T-helper 2 cell treated with Interferon-gamma antibody and Interleukin-4, amounts not matched to agents 100 ng/mL and 5 ng/mL, for 36 hours (primary cell): ENCODE data around the gene ZFPM1. TPM values are rescaled to one million over a fixed set of nuclear protein-coding genes. Genes with fewer than 3 reads are reported as not detected.
"Not testable (repeated sequence)": the region's sequence is repeated elsewhere in the genome, so short reads cannot be mapped to it uniquely, and the experiment has no call there.

Experiments
- intact Hi-C: fragments of 100-400 bp; cut with micrococcal nuclease; formaldehyde crosslinking; loops from one replicate; pipeline ENCODE4 v1.15.1; 2023
- total RNA-seq: library from RNA; stranded (reverse); gene quantifications from 2 replicates; pipeline ENCODE4 v1.2.3, GENCODE V29; 2022

The ZFPM1 gene
- total RNA-seq, 1 donor from 2014 or later: 11.5 TPM

DNA sequence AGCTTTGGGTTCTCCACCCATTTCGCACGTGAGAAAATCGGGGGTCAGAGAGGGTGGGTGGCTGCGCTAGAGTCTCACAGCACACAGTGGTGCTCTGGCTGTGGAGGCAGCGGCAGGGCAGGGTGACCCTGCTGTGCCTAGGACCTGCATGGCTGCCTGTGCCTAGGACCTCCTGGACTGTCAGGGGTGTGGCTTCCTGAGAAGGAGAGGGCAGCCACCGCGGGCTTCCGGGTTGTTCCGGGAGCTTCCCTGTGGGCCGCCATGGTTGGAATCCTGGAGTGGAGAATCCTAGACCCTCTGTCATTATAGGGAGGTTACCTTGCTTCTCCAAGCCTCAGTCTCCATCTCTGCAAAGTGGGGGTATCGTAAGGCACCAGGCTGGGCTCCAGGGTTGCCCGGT lies 9.3 kb downstream of the ZFPM1 start:
- intact Hi-C loops: no loop called here

DNA sequence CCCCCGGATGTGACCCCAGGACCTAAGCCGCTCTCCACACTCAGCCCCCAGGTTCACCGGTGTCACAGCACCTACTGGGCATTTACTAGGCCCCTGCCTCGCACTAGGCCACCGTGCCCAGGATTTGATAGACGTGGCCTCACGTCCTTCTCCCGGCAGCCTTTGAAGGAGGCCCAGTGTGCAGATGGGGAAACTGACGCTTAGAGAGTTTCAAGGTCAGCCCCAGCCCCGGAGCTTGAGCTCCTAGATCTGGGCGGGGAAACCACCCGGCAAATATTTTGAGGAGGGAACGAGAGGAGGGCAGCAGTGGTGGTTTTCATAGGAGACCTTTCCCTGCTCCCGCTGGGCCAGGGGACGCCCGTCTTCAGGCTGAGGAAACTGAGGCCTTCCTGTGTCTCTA lies 10.3 kb downstream of the ZFPM1 start:
- intact Hi-C loops: no loop called here

DNA sequence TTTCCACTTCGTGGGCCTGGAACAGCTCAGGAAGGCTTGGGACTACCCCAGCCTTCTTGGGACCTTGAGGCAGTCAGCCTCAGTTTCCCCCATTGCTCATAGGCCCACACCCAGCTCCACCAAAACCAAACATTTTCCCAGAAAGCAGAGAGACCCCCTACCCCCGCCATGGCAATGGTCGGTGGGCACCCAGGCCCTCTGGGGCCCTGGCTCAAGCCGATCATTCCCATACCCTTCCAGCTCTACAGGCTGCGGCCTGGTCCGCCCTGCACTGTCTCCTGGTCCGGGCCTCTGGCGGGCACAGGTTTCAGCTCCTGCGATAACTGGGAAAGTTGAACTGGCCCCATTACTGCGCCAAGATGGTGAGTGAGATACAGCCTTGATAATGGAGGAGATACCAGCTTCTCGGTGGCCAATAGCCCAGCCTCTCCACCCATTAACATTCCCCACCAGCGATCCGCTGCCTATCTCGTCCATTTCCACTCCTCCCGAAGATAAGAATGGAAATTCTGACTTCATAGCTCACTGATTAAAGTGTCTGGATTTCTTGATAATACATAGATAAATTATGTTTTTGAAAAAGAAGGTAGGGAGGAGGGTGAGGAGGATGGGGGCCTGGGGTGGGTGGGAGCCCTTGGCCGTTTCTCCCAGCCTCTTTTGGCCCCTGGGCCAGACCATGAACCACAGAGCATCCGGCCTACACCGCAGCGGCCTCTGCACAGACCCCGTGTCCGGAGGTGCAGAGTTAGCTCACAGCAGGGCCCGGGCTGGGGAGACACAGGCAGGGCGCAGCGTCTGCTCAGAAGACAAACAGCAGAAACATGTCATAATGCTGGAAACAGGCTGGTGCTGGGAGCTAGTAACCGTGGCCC lies 11.6 kb downstream of the ZFPM1 start:
- intact Hi-C loops: no loop called here

DNA sequence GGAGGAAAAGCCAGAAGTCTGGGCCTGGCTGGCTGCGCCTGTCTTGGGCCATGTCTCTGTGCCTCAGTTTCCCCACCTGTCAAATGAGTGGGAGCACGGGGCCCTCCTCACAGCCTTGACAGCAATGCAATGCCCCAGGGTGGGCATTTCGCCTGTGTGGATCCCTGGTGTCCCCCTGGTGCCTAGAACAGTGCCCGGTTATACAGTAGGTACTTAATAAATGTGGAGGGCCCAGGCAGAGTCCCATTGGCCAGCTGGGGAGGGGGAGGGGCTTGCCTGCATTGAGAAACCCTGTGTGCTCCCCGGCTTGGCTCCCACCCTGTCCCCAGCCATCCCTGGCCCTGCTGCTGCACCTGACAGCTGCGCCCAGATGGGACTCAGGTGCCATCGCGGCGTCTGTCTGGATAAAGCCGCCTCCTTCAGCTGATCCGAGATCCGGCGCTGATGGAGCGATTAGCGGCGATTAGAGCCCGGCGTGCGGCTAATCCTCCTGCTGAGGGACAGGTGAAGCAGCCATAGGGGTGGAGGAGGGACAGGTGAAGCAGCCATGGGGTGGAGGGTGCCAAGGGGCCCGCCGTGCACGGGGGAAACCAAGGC lies 12.4 kb downstream of the ZFPM1 start:
- intact Hi-C loops: no loop called here

DNA sequence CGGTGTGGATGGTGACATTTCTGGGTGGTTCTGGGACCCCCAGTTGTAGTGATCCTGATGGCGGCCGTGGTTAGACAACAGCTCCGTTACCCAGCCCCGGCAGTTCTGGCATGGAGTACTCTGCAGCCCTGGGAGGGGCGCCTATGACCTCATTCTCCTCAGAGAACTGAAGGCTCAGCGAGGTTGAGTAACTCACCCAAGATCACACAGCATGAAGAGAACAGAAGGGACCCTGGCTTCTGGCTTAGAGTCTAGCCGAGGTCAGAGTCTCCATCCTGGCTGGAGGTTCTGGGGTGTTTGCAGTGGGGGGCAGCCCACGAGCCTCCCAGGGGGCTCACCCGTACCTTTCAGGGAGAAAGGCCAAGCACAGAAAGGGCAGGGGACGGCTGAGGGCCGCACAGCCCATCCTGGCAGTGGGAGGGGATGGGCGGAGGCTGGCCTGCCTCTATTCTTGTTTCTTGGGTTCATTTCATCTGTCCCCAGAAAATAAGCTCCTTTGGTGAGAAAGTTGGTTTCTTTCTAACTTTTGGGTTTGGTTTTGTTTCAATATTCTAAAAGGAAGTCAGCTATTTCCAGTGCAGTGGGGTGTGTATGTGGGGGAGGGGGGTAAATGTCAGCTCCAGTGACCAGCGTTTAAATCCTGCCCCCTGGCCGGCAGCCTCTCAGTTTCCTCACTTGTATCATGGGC lies 13.2 kb downstream of the ZFPM1 start:
- intact Hi-C loops: no loop called here

DNA sequence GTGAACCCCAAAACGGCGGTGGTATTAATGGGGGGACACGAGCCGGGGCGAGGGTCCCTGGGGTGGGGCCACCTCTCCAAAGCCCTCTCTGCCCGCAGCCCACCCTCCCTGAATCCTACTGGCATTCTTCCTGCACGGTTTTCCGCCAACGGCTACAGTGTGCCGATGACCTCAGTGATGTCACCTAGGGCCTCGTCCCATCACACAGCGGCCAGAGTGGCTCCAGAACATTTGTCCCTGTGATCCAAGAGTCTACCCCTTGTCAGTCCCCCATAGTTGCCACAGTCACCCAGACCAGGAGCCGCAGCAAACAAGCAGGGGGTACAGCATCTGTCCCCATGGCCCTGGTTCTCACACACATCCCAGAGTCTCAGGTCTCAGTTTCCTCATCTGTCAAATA lies 13.9 kb downstream of the ZFPM1 start:
- intact Hi-C loops: no loop called here

DNA sequence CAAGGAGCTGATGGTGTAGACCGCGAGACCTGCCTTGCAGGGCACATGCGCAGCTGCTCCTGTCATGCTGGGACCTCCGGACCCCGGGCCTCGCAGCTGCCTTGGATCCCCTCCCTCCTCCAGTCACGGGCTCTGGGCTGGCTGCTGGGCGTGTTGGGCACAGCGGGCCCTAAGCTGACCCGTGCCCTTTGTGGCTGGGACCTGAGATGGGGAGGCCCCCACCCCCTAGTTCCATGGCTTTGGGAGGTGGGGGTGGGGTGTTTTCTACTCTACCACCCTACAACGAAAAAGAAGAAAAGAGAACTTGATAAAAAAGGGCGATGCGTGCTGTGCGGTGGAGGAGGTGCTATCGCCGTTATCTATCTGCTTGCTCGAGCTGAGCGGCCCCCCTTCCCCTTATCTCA lies 14.5 kb downstream of the ZFPM1 start:
- intact Hi-C loops: no loop called here

DNA sequence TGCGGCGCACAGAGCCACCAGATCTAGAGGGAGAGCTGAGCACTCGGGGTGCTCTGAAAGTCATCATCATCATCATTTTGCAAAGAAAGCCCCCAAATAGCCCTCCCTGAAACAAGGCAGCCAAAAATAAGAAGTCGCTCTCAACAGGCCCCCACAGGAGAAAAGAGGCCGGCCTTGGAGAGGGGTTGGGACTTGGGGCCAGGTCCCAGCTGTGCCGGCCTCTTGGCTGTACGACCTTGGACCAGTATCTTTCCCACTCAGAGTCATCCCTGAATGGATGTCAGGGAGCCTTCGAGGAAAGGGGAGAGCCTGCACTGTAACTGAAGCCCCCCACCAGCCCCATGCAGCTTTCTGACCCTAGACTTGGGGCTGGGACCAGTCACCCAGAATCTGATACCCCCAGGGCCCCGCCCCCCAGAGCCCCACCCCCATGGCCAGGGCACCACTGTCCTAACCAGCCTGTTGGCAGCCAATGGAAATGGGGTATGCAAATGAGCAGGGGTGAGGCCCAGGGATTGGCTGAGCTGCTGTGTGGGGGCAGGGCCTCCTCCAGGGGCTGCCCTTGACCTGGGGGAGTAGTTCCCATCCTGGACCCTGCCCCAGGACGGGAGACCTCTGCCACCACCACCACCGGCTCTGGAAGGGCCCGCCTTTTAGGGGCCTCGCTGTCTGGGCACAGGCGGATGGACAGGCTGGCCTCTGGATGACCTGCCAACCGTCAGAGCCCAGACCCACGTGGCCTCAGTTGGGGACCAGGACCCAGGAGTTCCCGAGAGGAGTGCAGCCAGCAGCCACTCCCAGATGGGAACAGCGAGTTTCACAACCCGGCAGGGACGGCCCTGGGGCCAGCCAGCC lies 15.4 kb downstream of the ZFPM1 start:
- intact Hi-C loops: no loop called here

DNA sequence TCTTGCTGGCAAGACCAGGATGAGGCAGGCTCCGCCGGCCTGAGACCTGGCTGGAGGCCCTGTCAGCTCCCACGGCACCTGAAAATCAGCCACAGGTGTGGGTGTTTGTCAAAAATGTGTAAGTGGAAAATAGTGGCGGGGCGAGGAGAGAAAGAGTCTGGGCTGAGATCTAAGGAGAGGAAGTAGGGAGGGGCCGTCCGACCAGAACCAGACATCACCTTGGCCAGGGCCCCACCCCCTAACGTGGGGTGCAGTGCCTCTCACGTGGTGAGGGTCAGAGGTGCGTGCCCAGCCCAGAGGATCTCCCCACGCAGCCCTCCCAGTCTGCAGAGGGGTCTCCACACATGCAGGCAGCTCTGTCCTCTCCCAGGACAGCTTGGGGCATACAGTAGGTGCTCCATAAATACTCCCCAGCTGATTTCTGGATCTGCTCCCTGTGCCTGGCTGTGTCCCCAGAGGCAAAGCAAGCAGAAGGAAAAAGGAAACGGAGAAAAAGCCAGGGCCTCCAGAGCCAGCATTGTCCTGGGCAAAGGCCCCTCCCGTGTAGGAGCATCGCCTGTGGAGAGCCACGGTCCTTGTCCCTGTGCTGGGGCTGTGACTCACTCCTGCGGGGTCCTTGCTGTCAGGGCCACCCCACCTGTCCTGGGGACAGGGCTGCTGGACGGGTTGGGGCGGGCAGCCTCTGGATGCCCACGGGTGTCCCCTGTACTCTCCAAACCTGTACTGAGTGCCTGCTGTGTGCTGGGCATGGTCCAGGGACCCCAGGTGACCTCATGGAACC lies 16.7 kb downstream of the ZFPM1 start:
- intact Hi-C loops: no loop called here

DNA sequence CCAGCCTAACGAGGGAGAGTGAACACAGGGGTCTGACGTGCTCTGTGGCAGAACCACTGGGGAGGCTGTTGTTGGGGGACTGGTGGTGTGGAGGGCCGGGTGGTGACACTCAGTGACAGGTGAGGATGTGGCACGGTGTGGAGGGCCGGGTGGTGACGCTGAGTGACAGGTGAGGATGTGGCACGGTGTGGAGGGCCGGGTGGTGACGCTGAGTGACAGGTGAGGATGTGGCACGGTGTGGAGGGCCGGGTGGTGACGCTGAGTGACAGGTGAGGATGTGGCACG lies 17.3 kb downstream of the ZFPM1 start:
- intact Hi-C loops: not testable (repeated sequence)

DNA sequence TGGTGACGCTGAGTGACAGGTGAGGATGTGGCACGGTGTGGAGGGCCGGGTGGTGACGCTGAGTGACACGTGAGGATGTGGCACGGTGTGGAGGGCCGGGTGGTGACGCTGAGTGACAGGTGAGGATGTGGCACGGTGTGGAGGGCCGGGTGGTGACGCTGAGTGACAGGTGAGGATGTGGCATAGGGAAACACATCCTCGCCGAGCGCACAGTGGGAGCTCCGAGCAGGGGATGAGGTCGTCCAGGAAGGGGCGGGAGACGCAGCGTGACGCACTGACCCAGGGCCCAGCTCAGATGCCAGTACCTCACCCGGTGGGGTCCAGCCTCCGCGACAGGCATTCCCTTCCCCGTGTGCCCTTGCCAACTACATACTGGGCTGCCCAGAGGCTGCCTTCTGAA lies 17.6 kb downstream of the ZFPM1 start:
- intact Hi-C loops: not testable (repeated sequence)

DNA sequence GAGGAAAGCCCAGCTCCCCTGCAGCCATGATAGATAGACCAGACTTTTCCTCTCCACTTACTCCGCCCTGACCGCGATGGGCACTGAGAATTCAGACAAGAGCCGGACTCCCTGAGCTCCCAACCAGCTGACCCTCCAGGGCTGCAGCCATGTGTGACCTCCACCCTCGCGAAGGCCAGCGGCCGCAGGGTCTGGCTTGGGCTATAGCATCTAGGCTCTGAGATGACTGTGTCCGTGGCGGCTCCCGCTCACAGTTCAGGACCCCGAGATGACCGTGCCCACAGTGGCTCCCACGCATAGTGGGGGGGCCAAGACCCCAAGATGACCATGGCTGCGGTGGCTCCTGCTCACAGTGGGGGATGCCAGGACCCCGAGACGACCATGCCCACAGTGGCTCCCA lies 18.0 kb downstream of the ZFPM1 start:
- intact Hi-C loops: no loop called here

DNA sequence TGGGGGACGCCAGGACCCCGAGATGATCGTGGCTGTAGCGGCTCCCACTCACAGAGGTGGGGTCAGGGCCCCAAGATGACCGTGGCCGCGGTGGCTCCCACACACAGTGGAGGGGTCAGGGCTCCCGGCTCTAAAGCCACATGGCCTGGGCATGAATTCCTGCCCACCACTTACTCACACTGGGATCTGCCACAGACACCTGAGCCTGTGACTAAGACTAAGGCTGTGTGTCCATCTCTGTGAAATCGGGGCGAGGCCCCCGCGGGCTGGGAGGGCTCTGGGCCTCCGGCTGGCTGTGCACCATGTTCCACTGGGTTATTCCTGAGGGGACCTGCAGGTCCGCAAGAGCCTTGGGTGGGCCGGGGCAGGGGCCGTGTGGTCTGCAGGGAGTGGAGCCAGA lies 18.5 kb downstream of the ZFPM1 start:
- intact Hi-C loops: no loop called here

DNA sequence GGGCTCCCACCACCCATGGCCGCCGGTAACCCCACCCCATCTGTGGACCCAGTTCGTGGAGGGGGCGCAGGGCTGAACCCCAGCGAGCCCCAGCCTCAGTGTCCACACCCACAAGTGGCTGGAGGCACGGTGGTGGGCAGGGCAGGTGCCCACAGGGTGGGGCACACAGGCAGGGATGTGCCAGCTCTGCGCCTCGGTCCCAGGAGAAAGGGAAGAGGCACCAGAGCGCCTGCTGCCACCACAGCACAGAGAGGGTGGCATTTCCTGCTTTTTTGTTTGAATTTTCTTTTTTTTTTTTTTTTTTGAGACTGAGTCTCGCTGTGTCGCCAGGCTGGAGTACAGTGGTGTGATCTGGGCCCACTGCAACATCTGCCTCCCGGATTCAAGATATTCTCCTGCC lies 19.0 kb downstream of the ZFPM1 start:
- intact Hi-C loops: no loop called here

DNA sequence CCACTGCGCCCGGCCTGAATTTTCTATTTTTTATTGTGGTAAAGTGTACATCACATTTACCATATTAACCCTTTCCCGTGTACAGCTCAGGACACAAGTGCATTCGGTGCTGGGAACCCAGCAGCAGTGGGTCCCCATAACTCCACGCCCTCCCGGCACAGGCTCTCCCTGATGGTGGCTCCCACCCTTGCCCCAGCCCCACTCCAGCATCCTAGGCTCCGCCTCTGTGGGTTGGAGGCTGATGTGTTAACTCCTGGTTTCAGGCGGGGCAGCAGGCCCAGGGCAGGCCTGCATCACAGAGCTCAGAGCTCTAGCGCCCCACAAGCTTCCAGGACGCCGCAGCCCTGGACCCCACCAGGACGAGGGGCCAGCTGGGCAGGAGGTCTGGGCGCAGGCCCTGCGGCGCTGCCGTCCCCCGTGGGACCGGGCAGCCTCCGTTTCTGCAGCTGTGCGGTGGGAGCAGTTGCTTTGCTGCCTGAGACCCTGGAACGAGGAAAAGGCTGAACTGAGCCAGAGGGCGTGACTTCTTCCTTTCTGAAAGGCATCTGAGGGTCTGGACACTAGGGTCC lies 19.6 kb downstream of the ZFPM1 start:
- intact Hi-C loops: no loop called here

DNA sequence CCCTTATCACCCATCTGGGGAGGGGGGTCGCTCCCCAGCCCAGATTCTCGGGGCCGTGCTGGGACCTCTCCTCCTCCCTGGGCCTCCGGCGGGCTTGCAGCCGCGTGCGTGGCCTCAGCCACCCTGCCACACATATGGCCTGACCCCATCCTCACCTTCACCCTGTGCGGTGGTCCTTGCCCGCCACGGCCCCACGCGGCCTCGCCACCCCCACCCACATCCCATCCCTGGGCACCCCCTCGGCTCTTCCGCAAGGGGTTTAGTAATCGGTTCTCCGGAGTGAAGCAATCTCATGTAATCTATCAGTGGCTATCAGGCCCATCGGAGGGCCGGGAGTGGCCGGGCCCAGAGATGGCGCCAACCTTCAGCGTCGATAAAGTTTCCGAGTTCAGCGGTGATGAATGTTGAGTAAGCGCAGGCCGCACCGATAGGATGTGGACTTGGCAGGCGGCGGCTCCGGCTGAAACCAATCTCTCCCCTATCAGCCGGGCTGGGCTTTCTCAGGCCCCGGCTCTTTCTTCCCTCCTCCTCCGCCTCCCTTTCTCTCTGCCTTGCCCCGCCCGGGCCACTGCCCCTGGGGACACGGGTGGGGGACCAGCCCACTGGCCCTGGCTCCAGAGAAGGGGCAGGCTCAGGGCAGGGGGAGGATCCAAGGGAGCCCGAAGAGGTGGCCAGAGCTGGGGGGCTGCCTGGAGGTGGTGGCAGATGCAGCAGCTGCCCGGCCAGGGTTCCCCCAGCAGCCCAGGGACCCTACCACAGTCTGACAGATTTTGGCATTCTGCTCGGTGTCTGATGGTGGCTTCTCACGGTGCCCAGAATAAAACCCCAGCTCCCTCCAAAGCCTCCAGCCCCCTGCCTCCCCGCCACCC lies 20.8 kb downstream of the ZFPM1 start:
- intact Hi-C loops: no loop called here

DNA sequence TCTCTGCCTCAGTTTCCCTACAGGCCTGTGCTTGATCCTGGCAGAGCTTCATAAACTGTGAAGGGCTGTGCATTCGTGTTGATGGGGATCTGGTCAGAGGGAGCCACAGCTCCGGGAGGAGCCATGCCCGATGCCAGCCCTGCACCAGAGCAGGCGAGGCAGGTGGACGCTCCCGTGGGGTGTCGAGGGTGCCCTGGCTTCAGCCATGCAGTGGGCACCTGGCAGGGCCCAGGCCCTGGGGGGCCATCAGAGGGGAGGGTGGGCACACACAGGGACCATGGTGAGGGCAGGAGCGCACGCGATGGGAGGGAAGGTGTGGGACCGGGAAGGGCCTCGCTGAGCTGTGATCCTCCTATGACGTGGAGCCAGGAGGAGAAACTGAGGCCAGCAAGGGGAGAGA lies 22.0 kb downstream of the ZFPM1 start:
- intact Hi-C loops: no loop called here

DNA sequence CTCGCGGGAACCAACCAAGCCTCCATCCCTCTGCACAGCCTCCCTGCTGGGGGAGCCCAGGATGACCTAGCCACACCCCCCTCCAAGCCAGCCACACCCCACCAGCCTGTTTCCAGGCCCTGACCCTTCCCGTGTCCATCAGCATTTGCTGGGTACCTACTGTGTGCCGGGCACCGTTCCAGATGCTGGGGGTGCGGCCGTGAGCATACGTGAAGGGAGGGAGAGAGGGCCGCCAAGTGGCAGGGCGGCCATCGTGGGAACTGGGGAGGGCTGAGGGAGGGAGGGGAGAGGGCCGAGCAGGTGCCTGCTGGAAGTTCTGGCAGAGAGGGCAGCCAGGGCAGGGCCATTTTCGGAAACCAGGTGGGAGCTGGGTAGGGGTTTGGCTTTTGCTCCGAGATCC lies 23.1 kb downstream of the ZFPM1 start:
- intact Hi-C loops: no loop called here

DNA sequence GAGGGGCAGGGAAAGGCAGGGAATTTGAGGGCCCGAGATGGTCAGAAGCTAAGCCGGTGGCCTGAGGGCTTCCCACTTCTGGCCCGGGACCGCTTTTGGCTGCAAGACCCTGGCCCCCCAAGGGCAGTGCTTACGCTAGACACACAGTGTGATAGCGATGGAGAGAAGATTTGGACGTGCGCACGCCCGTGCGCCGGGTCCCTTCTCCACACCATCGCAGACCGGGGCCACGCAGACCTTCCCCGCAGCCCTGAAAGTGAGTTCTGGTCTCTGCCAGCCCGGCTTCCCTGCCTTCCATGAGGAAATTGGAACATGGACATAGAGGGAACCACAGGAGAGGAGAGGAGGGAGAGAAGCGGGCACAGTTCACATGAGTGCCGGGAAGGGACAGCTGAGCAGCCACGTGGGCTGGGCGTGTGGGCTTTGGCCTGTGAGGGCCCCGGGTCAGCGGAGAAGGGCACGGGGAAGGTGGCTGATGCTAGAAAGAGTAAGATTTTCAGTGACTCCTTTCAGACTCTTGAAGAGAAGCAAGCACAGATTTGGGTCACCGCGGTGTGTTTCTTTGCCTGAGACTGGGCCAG lies 23.8 kb downstream of the ZFPM1 start:
- intact Hi-C loops: no loop called here
